HG03097 (cell line): ENCODE results near the gene ETV5.
"Not testable (repeated sequence)": the region's sequence is repeated elsewhere in the genome, so short reads cannot be mapped to it uniquely, and the experiment has no call there.

Experiments
- ATAC-seq: cut with Tn5 transposase; IDR thresholded peaks from one replicate; pipeline ENCODE4 v1.9.1; 2021; ENCODE audit not compliant: unreplicated experiment, low FRiP score

ETV5 gene

DNA sequence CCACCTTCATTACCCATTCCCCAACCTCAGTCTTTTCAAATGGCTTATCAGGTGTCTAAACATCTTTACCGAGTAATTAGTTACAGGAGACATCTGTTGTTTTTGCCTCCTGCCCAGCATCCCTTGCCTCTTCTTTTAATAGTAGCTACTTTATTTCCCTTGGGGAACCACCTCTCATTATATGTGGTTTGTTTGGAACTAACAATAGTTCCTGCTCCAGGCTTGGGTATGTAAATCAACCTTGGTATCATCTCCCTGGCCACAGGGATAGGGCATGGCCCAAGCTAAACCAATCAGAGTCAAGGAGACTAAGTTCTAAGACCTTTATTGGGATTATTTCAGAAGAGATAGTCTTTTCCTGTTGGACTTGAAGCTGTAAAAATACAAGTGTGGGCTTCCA lies 76.6 kb downstream of the ETV5 start:
- ATAC-seq, result no peak

DNA sequence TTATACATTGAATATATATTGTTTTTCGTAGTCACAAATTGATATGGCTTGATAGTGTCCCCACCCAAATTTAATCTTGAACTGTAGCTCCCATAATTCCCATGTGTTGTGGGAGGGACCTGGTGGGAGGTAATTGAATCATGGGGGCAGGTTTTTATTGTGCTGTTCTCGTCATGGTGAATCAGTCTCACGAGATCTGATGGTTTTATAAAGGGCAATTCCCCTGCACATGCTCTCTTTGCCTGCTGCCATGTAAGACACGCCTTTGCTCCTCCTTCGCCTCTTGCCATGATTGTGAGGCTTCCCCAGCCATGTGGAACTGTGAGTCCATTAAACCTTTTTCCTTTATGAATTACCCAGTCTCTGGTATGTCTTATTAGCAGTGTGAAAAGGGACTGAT lies 82.9 kb downstream of the ETV5 start:
- not testable (repeated sequence) for ATAC-seq

GRCh38 chr3:186025161-186025560 lies 83.7 kb downstream of the ETV5 start:
- ATAC-seq, result no peak

GRCh38 chr3:186024210-186024609 lies 84.7 kb downstream of the ETV5 start:
- no peak for ATAC-seq

- no peak for ATAC-seq
Measured at GRCh38 chr3:186022931-186023330, 86.0 kb downstream of the ETV5 start.

DNA sequence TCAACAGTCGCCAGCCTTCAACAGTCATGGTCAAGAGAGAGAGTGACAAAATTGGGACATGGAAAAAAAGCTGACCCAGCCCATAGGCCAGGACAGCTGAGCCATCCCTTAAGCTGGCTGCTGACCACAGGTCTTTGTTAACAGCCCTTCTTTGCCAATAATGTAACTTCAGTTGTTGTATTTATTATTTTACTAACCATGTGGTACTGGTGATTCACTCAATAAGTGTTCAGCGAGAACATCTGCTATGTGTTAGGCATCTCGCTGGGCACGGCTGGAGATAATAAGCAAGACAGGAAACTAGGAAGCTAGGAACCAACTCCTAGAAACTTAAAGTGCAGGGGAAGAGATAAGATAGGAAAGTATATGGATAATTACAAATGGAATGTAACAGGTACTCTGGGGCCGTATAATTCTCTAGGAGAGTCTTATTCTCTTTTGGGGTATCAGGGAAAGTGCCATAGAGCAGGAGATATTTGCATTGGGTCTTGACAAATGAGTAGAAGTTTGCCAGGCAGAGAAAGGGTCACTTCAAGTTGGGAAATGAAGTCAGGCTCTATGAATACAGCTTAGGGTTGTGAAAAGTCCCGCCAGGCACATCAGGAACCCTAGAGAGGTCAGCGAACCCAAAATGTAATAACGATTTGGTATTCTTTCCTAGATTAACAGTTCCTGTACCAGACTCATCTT lies 87.1 kb downstream of the ETV5 start:
- ATAC-seq, result no peak

- ATAC-seq, result not testable (repeated sequence)
Measured at GRCh38 chr3:186021250-186021649, 87.6 kb downstream of the ETV5 start.

DNA sequence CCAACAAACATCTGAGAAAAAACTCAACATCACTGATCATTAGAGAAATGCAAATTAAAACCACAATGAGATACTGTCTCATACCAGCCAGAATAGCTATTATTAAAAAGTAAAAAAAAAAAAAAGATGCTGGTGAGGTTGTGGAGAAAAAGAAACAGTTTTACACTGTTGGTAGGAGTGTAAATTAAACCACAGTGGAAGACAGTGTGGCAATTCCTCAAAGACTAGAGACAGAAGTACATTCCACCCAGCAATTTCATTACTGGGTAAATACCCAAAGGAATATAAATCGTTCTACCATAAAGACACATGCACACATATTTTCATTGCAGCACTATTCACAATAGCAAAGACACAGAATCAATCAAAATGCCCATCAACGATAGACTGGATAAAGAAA lies 89.6 kb downstream of the ETV5 start:
- not testable (repeated sequence) for ATAC-seq

DNA sequence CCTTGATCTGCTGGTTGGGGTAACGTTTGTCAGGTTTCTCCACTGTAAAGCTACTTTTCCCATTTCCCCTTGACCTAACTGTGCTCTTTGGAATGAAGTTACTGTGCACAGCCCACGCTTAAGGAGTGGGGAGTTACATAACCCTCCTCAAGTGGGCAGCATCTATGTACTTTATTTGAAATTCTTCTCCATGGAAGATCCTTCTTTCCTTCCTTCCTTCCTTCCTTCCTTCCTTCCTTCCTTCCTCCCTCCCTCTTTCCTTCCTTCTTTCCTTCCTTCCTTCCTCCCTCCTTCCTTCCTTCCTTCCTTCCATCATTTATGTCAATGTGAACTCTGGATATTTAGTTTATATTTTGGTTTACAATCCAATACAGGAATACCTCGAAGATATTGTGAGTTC lies 94.0 kb downstream of the ETV5 start:
- no peak for ATAC-seq

GRCh38 chr3:186013312-186013711 lies 95.6 kb downstream of the ETV5 start:
- no peak for ATAC-seq

DNA sequence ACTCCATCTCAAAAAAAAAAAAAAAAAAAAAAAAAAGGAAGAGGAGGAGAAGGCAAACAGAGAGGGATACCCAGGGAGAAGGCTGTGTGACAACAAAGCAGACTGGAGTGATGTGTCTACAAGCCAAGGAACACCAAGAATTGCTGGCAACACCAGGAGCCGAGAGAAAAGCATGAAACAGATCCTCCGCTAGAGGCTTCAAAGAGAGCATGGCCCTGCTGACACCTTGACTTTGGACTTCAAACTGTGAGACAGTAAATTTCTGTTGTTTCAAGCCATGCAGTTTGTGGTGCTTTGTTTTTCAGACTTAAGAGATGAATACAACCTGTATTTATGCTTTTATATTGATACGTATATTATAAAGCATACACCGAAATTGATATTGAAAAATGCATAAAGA lies 96.8 kb downstream of the ETV5 start:
- ATAC-seq, result no peak

DNA sequence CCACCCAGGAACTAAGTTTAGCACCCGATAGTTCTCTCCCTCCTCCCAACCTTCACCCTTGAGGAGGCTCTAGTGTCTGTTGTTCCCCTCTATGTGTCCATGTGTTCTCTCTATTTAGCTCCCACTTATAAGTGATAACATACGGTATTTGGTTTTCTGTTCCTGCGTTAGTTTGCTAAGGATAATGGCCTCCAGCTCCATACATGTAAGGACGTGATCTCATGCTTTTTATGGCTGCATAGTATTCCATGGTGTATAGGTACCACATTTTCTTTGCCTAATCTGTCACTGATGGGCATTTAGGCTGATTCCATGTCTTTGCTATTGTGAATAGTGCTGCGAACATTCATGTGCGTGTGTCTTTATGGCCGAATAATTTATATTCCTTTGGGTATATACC lies 104.2 kb downstream of the ETV5 start:
- ATAC-seq, result no peak

DNA sequence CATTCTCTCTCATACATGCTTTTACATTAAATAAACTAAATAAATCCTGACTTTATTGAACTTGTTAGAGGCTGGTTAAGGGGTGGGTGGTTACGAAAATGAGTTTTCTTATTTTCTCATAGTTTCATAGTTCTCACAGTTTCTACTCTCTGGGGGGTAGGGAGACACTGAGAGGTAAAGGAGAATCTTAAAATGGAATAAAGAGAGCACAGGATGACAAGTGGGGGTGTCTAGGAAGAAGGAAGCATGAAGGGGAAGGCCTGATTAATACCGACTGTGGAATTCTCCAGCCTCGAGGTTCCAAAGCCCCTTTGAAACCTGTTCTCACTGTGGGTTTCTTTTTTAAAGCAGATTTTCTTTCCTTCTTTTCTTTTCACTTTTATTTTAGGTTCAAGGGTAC lies 104.7 kb downstream of the ETV5 start:
- no peak for ATAC-seq

- ATAC-seq, result no peak
Measured at GRCh38 chr3:186003610-186004009, 105.3 kb downstream of the ETV5 start.

DNA sequence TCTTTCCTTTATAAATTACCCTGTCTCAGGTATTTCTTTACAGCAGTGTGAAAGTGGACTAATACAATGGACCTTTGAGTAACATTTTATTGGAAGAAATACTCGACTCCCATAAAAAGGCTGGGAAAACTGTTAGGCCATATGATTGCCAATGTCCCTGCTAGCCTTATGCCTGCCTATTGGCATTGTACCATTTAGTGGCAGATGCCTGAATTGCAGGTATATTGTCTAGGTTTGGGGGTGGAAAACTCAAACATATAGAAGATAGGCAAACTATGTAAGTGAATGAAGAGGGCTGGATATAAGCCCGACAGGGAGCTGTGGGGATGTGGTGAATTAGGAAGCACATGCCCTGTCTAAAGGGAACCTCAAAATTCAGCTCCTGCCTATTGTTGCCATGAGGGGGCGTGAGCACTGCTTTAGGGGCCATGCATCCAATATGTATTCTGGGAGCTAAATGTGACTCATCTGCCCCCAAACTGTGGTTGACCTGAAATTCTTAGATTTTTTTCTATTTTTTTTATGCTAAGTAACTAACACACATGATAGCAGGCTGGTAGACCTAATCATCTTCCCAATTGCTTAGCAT lies 105.9 kb downstream of the ETV5 start:
- ATAC-seq, result no peak

DNA sequence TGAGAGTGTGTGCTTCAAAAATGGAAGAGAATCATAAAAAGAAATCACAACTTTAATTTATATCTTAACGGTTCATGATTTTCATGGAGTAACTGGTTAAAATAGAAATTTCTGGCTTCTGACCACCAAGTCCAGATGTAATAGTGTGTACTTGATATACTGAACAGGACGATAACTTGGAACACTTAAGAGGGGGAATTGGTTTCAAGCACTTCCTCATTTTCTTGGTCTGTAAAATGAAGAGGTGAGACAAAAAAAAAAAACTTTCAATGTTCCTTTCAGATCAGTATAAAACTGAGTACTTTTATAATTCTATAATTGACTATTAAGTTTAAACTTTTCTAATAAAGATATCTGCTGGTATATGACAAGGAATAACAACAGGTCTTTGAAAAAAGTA lies 107.0 kb downstream of the ETV5 start:
- ATAC-seq, result no peak

DNA sequence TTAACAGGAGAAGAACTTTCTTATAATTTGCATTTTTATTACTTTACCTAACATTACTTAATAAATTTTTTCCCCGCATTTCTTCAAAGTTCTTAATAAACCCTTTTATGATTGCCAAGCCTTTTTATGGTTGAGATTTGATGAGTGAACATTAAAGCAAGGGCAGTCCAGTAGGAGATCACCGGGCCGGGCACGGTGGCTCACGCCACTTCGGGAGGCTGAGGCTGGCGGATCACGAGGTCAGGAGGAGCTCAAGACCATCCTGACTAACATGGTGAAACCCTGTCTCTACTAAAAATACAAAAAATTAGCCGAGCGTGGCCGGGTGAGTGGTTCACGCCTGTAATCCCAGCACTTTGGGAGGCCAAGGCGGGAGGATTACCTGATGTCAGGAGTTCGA lies 109.7 kb downstream of the ETV5 start:
- no peak for ATAC-seq

GRCh38 chr3:185998136-185998535 lies 110.8 kb downstream of the ETV5 start:
- no peak for ATAC-seq

- no peak for ATAC-seq
Measured at GRCh38 chr3:185997130-185997529, 111.8 kb downstream of the ETV5 start.
